ENCODE measurements around the gene AIFM1. TPM values are rescaled to one million over a fixed set of nuclear protein-coding genes. Genes with fewer than 3 reads are reported as not detected.

The AIFM1 gene
- total and polyA plus RNA-seq, 4 experiments from 2014 or later: 20.0 to 39.4 (median 27.9) TPM

DNA sequence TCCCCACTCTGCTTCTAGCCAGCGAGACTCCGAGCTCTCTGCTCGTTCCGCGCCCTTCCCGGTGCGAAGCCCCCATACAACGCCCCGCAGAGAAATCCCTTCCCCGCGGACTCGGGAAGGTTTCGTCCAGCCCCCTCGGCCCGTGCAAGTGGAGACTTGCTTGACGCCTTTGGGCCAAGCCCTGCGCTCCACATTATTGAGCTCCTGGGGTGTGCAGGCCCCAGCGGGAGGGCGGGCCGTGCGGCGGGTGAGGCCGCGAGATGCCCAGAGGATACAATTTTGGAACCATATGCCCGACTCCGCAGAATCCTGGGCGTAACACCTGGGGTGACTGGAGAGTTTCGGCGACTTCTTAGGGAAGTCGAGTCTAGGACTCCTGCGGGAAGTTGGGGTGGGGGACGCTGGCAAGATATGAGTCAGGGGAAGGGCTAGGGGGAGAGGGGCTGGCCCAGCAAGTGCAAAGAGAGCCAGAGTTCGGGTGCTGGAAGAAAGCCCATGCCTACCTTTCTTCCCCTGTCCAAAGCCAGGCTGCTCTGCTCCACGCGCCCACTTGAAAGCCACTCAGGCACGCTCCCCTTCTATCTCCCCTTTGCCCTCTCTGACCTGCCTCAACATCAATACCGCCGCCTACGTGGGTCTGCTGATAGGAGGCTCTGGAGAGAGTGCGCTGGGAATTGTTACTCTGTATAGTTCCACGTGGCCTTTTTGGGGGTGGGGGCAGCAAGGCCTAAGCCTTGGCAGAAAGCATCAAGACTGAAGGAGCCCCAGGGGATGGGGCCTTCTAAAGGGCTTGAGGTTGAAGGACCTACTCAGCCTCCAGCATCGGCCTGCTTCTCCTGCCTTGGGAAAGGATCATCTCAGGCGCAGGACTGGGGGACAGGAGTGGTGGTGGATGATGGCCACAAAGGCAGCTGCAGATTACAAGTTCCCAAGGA is 54.2 kb downstream of the AIFM1 start:
- DNase-seq: no peak
- intact Hi-C loops (cut with micrococcal nuclease): loop anchor here (2.0 kb wide), 1 partner anchor 25 kb away; no protein-coding TSS in a partner anchor
- H3K36me3 ChIP-seq (ENCODE audit: insufficient read depth, low read length): no peaks in the 10 kb centered on the region
- peaks cover 0 to 6% of the 10 kb centered on the region in 2 donors for H3K36me3 Mint-ChIP-seq
- H3K27ac Mint-ChIP-seq: peak overlapping the region in 5 of 7 donors; percentile 18 to 85 (median 50)
- no peak overlapping the region for H3K27ac ChIP-seq (ENCODE audit: low read depth, low read length)
- no peaks in the 10 kb centered on the region for H3K9me3 ChIP-seq (ENCODE audit: control insufficient read depth in 1 of 2, low read length in 2 of 2)
- peaks cover 23% of the 10 kb centered on the region for H3K4me1 ChIP-seq (ENCODE audit: insufficient read depth, low read length)
- H3K9me3 Mint-ChIP-seq: peaks cover 0 to 2% (median 0%) of the 10 kb centered on the region in 8 donors
- POLR2A ChIA-PET (ENCODE audit: partially characterized antibody): interaction anchor here (0.8 to 7.1 kb wide), 4 partner anchors 8 to 29 kb away, joined by 4 to 57 read pairs (median 24); no protein-coding TSS in a partner anchor
- no peaks in the 10 kb centered on the region for H3K27me3 Mint-ChIP-seq
- H3K4me3 Mint-ChIP-seq: peak overlapping the region; percentile 42 to 79 (median 72)
- no peak overlapping the region for H3K4me3 ChIP-seq (ENCODE audit: low read length in 2 of 2)
- CTCF ChIA-PET (ENCODE audit: partially characterized antibody): interaction anchor here (0.9 to 4.8 kb wide), 5 partner anchors 9 to 33 kb away, joined by 3 to 27 read pairs (median 4); no protein-coding TSS in a partner anchor
- no peaks in the 10 kb centered on the region for H3K27me3 ChIP-seq (ENCODE audit: insufficient read depth, low read length)
- H3K4me1 Mint-ChIP-seq: peaks cover 9 to 36% (median 21%) of the 10 kb centered on the region in 4 donors

DNA sequence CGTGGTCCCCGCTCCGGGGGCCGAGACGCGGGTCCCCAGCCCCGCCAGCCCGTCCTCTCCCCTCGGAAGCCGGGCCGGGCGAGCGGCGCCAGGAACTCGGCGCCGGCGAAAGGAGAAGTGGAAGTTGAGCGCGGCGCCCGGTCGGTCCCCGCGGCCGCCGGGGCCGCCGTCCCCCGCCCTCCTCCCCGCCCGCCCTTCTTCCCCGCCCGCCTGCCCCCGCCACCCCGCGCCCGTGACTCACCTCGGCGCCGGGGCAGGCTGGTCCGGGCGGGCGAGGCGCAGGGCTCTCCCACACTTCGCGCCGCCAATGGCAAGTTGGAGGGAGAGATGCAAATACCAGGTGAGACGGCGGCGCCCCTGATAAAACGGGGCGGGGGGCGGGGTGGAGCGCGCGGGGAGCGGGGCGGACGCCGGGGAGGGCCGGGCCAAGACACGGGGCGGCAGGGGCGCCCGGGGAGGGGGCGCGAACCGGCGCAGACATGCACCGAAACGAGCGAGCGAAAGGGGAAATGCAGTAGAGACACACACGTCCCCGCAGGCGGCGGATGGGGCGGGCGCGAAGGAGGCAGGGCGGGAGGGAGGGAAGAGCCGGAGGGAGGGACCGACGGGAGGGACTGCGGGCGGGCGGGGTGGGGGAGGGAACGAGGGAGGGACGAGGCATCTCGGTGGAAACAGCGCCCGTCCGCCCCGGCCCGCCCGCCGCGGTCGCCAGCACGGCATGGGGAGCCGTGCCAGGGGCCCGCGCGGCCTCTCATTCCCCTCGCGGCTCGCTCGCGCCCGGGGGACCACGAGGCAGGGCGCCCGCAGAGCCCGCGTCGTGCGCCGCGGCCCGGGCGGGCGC is 55.0 kb downstream of the AIFM1 start, which contains the start of gene ELF4:
ELF4 (minus strand) TSS at position 119 of the 841 bp plus-strand sequence. CDS start 29,167 bp downstream, outside the sequence.
- intact Hi-C loops (cut with micrococcal nuclease): loop anchor here (2.0 kb wide), 1 partner anchor 24 kb away; no protein-coding TSS in a partner anchor
- ChIA-PET CTCF (ENCODE audit: partially characterized antibody) (interaction anchor here (0.9 to 4.8 kb wide), 5 partner anchors 7 to 33 kb away, joined by 3 to 27 read pairs (median 4); no protein-coding TSS in a partner anchor), POLR2A (ENCODE audit: partially characterized antibody) (interaction anchor here (0.7 to 7.1 kb wide), 7 partner anchors 8 to 31 kb away, joined by 4 to 57 read pairs (median 11); no protein-coding TSS in a partner anchor)
- Histone ChIP-seq H3K27me3 (ENCODE audit: insufficient read depth, low read length) (no peaks in the 10 kb centered on the region), H3K4me1 (ENCODE audit: insufficient read depth, low read length) (peaks cover 31% of the 10 kb centered on the region), H3K27ac (ENCODE audit: low read depth, low read length) (peak within 1 kb of the TSS; percentile 70), H3K36me3 (ENCODE audit: insufficient read depth, low read length) (no peaks in the 10 kb centered on the region), H3K4me3 (ENCODE audit: low read length in 2 of 2) (peak within 1 kb of the TSS; percentile 57 to 76), H3K9me3 (ENCODE audit: control insufficient read depth in 1 of 2, low read length in 2 of 2) (no peaks in the 10 kb centered on the region)
- H3K9me3 Mint-ChIP-seq: peaks cover 0 to 2% (median 0%) of the 10 kb centered on the region in 8 donors
- H3K36me3 Mint-ChIP-seq: peaks cover 0 to 9% of the 10 kb centered on the region in 2 donors
- H3K4me1 Mint-ChIP-seq: peaks cover 14 to 43% (median 28%) of the 10 kb centered on the region in 4 donors
- H3K27ac Mint-ChIP-seq: peak within 1 kb of the TSS; percentile 75 to 93 (median 91)
- DNase-seq: peak; percentile 43 to 79 (median 48)
- H3K4me3 Mint-ChIP-seq: peak within 1 kb of the TSS; percentile 89 to 94 (median 92)
- H3K27me3 Mint-ChIP-seq: no peaks in the 10 kb centered on the region

DNA sequence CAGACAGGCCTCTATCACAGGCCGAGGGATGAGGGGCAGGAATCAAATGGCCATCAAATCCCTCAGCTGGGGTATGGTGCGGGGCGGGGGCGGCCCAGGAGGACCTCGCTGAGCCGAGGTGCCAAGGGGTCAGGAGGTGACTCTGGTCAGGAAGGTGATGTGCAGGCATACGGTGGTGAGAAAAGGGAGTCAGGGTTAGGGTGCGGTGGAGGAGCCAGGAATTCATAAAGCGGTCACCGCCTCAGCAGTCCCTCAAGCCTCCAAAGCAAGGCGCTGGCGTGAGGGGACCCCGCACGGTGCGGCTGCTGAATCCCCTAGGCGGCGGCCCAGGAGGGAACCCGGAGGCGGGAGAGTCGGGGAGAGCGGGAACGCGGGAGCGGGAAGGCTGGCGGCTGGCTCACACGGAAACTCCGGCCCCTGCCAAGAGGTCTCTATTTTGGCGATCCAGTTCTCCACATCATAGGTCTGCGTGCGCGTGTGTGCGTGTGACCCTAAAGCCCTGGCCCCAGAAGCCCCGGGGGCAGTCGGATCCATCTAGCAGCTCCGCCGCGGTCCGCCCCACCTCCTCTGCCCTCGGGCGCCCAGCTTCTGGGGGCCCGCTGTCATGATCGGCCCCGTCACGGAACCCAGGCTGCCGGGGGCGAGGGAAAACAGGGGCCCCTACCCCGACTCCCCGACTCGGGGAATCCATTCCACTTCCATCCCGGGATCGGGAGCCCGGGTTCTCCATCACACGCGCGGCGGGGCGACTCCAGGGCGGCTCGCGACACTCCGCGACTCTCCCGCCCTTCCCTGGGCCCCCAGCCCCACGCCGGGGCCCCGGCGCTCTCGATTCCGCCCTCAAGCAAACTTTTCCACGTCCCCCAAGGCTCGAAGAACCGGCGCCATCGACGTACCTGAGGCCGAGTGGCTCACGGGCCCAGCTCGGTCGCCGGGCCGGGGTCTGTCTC is 55.9 kb downstream of the AIFM1 start:
- Histone ChIP-seq H3K27me3 (ENCODE audit: insufficient read depth, low read length) (no peaks in the 10 kb centered on the region), H3K9me3 (ENCODE audit: control insufficient read depth in 1 of 2, low read length in 2 of 2) (no peaks in the 10 kb centered on the region), H3K4me3 (ENCODE audit: low read length in 2 of 2) (peak overlapping the region; percentile 57 to 76), H3K27ac (ENCODE audit: low read depth, low read length) (peak overlapping the region; percentile 70), H3K4me1 (ENCODE audit: insufficient read depth, low read length) (peaks cover 40% of the 10 kb centered on the region), H3K36me3 (ENCODE audit: insufficient read depth, low read length) (no peaks in the 10 kb centered on the region)
- Mint-ChIP-seq H3K27ac (peak overlapping the region; percentile 75 to 93 (median 91)), H3K4me1 (peaks cover 17 to 49% (median 33%) of the 10 kb centered on the region in 4 donors), H3K36me3 (peaks cover 0 to 9% of the 10 kb centered on the region in 2 donors), H3K9me3 (peaks cover 0 to 2% (median 0%) of the 10 kb centered on the region in 8 donors), H3K27me3 (no peaks in the 10 kb centered on the region), H3K4me3 (peak overlapping the region; percentile 89 to 94 (median 92))
- DNase-seq: no peak
- intact Hi-C loops (cut with micrococcal nuclease): loop anchor here (1.0 to 2.0 kb wide), 3 partner anchors 9 to 23 kb away; no protein-coding TSS in a partner anchor
- ChIA-PET POLR2A (ENCODE audit: partially characterized antibody) (interaction anchor here (0.7 to 7.1 kb wide), 7 partner anchors 9 to 30 kb away, joined by 4 to 57 read pairs (median 11); no protein-coding TSS in a partner anchor), CTCF (ENCODE audit: partially characterized antibody) (interaction anchor here (1.1 to 4.8 kb wide), 10 partner anchors 8 to 184 kb away, joined by 3 to 27 read pairs (median 4); no protein-coding TSS in a partner anchor)

DNA sequence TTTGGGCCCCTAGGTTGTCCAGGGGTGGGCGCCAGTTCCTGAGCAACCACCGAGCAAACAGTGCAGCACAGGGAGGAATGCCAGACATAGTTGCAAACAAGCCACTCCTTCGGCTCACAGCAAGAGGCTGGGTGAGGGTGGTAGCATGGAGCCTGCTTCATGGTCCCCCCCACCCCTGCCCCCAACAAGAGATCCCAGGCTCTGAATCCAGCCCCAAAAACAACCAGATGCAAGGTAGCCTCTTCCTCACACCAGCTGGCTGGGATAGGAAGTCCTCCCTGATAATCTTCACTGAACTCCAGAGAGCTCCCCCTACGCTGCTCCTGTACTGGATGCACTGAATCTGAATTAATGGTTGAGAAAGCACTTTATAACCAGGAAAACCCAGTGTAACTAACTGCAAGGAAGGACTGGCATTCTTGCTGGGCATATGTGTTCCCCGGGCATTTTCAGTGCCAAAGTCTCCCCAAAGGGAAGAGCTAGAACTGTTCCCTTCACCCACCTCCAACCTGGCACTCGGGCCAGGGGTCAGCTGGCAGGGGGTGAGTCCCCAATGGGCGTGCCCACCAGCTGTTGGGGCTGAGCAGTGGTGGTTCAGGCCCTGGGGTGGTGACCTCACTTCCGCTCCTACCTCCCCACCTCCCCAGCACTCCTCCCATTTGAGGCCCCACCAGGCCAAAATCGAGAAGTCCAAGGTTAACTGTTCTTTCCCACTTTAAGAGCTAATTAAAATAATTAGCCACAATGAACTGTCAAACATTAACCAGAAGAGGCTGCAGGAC is 56.8 kb downstream of the AIFM1 start:
- H3K36me3 ChIP-seq (ENCODE audit: insufficient read depth, low read length): no peaks in the 10 kb centered on the region
- Mint-ChIP-seq H3K4me3 (peak overlapping the region; percentile 89 to 94 (median 92)), H3K9me3 (peaks cover 0 to 2% (median 0%) of the 10 kb centered on the region in 8 donors), H3K27me3 (no peaks in the 10 kb centered on the region), H3K27ac (peak overlapping the region; percentile 75 to 93 (median 91)), H3K36me3 (peaks cover 0 to 14% of the 10 kb centered on the region in 2 donors), H3K4me1 (peaks cover 24 to 57% (median 41%) of the 10 kb centered on the region in 4 donors)
- H3K4me1 ChIP-seq (ENCODE audit: insufficient read depth, low read length): peaks cover 48% of the 10 kb centered on the region
- H3K4me3 ChIP-seq (ENCODE audit: low read length in 2 of 2): peak overlapping the region; percentile 57 to 76
- intact Hi-C loops (cut with micrococcal nuclease): loop anchor here (1.0 kb wide), 2 partner anchors 9 to 17 kb away; no protein-coding TSS in a partner anchor
- H3K9me3 ChIP-seq (ENCODE audit: control insufficient read depth in 1 of 2, low read length in 2 of 2): no peaks in the 10 kb centered on the region
- H3K27me3 ChIP-seq (ENCODE audit: insufficient read depth, low read length): no peaks in the 10 kb centered on the region
- CTCF ChIA-PET (ENCODE audit: partially characterized antibody): interaction anchor here (1.1 to 4.8 kb wide), 9 partner anchors 9 to 184 kb away, joined by 3 to 27 read pairs (median 5); no protein-coding TSS in a partner anchor
- H3K27ac ChIP-seq (ENCODE audit: low read depth, low read length): peak overlapping the region; percentile 70
- POLR2A ChIA-PET (ENCODE audit: partially characterized antibody): interaction anchor here (1.2 to 7.1 kb wide), 6 partner anchors 10 to 57 kb away, joined by 3 to 57 read pairs (median 12); partner anchors contain the start of gene AIFM1
- DNase-seq: peak in 2 of 5 donors; percentile 22 to 53

DNA sequence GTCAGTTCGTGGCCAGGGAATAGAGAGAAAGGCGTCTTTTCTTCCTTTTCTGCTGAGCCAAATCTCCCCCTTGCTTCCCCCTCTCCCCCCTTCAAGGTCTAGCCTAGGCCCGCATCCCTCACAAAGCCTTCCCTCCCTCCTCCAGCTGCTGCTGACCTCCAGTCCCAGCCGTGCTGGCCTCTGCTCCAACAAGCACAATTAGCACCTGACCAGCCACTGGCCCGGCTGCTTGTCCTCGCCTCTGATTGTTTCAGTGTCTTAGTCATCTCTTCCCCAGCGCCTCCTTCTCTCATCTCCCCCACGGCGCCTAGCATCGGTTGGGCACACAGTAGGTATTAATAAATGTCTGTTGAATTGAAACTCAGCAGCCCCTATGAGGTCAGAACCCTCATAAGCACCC is 59.6 kb downstream of the AIFM1 start:
- intact Hi-C loops (cut with micrococcal nuclease): no loop called here
- CTCF ChIA-PET (ENCODE audit: partially characterized antibody): interaction anchor here (1.1 to 1.5 kb wide), 3 partner anchors 11 to 45 kb away, joined by 3 to 5 read pairs (median 5); no protein-coding TSS in a partner anchor
- Mint-ChIP-seq H3K4me1 (peaks cover 30 to 72% (median 52%) of the 10 kb centered on the region in 4 donors), H3K27ac (peak overlapping the region in 4 of 7 donors; percentile 39 to 93 (median 82)), H3K9me3 (peaks cover 0 to 2% (median 0%) of the 10 kb centered on the region in 8 donors), H3K36me3 (peaks cover 1 to 17% of the 10 kb centered on the region in 2 donors), H3K4me3 (peak overlapping the region in 5 of 8 donors; percentile 14 to 68 (median 40)), H3K27me3 (no peaks in the 10 kb centered on the region)
- Histone ChIP-seq H3K4me3 (ENCODE audit: low read length in 2 of 2) (no peak overlapping the region), H3K36me3 (ENCODE audit: insufficient read depth, low read length) (no peaks in the 10 kb centered on the region), H3K4me1 (ENCODE audit: insufficient read depth, low read length) (peaks cover 73% of the 10 kb centered on the region), H3K27me3 (ENCODE audit: insufficient read depth, low read length) (no peaks in the 10 kb centered on the region), H3K27ac (ENCODE audit: low read depth, low read length) (no peak overlapping the region), H3K9me3 (ENCODE audit: control insufficient read depth in 1 of 2, low read length in 2 of 2) (no peaks in the 10 kb centered on the region)
- no peak for DNase-seq
- POLR2A ChIA-PET (ENCODE audit: partially characterized antibody): interaction anchor here (2.9 to 7.1 kb wide), 2 partner anchors 9 to 65 kb away, joined by 9 to 57 read pairs; partner anchors contain the start of gene RAB33A

Data from CD4-positive, alpha-beta memory T cell (primary cell).